A673 (cell line): Measurements from ENCODE around the gene NAT8L. TPM values are rescaled to one million over a fixed set of nuclear protein-coding genes. Genes with fewer than 3 reads are reported as not detected.

Source experiments
- BruUV-seq: library from RNA; stranded (reverse); fragments of 400-500 nt; replicated peaks from 2 replicates; lab custom pipeline; 2021; lab: Mats Ljungman, UMichigan
- CTCF ChIA-PET: fragments of 300-600 bp; sonication (Branson Sonifier 250); formaldehyde crosslinking; loops from one replicate; lab custom pipeline; 2022; ENCODE audit warnings: antibody characterized with exemption; lab: Charles Lee
- POLR2A ChIA-PET: fragments of 300-600 bp; sonication (Branson Sonifier 250); formaldehyde crosslinking; loops from one replicate; lab custom pipeline; 2022; ENCODE audit warnings: antibody characterized with exemption; ENCODE audit not compliant: low non-redundant PET; lab: Charles Lee
- DNase-seq: peaks from one replicate; pipeline ENCODE4 v3.0.0-alpha.2; 2015; ENCODE audit warnings: low spot score
- H3K27ac ChIP-seq: fragments of 200-600 bp; sonication (generic); 2 replicates; pipeline ENCODE4 v1.5.1; 2016; ENCODE audit warnings: mixed run types, low read depth, mild to moderate bottlenecking, mixed read lengths, antibody characterized with exemption, low read length; ENCODE audit not compliant: poor library complexity, severe bottlenecking
- H3K27me3 ChIP-seq: fragments of 200-600 bp; sonication (generic); replicated peaks from 2 replicates; pipeline ENCODE4 v1.6.1; 2017; ENCODE audit warnings: mixed run types, low read depth, mild to moderate bottlenecking, mixed read lengths, antibody characterized with exemption, low read length; ENCODE audit not compliant: insufficient read depth, poor library complexity
- H3K36me3 ChIP-seq: fragments of 200-600 bp; sonication (generic); 2 replicates; pipeline ENCODE4 v1.6.1; 2016; ENCODE audit warnings: mixed run types, mild to moderate bottlenecking, mixed read lengths, antibody characterized with exemption, low read length; ENCODE audit not compliant: insufficient read depth, poor library complexity, severe bottlenecking
- H3K4me1 ChIP-seq: fragments of 200-600 bp; sonication (generic); 2 replicates; pipeline ENCODE4 v1.6.1; 2017; ENCODE audit warnings: mixed run types, mild to moderate bottlenecking, mixed read lengths, antibody characterized with exemption, low read length; ENCODE audit not compliant: insufficient read depth, poor library complexity, severe bottlenecking
- H3K4me3 ChIP-seq: fragments of 200-600 bp; sonication (generic); 2 replicates; pipeline ENCODE4 v1.5.1; 2016; ENCODE audit warnings: low read depth, mixed run types, mild to moderate bottlenecking, mixed read lengths, low read length; ENCODE audit not compliant: poor library complexity, severe bottlenecking
- H3K9me3 ChIP-seq: fragments of 200-600 bp; sonication (generic); 2 replicates; pipeline ENCODE4 v1.6.1; 2016; ENCODE audit warnings: mixed run types, low read depth, mild to moderate bottlenecking, mixed read lengths, antibody characterized with exemption, low read length; ENCODE audit not compliant: poor library complexity, severe bottlenecking
- EZH2 ChIP-seq: fragments of 200-600 bp; sonication (generic); IDR thresholded peaks from 2 replicates; pipeline ENCODE4 v1.6.1; 2017; ENCODE audit warnings: borderline replicate concordance, low read depth, mild to moderate bottlenecking, mixed read lengths, antibody characterized with exemption, low read length; ENCODE audit not compliant: poor library complexity, severe bottlenecking
- intact Hi-C: fragments of 100-400 bp; cut with micrococcal nuclease; formaldehyde crosslinking; loops from one replicate; pipeline ENCODE4 v1.10.0; 2022; ENCODE audit not compliant: unreplicated experiment
- total RNA-seq: library from RNA; stranded (reverse); gene quantifications from 2 replicates; pipeline ENCODE4 v1.2.3, GENCODE V29; 2021
- TF ChIP-seq, protein P1 (sequence below): fragments of 300-800, 200-600 bp; sonication (generic); conservative IDR thresholded peaks from 2 replicates; pipeline ENCODE4 v1.5.1; 2017; ENCODE audit warnings: low read depth, mild to moderate bottlenecking, antibody characterized with exemption, low read length, moderate library complexity, mixed read lengths

NAT8L gene
- total RNA-seq, 1 experiment from 2014 or later, result 2.5 TPM

DNA sequence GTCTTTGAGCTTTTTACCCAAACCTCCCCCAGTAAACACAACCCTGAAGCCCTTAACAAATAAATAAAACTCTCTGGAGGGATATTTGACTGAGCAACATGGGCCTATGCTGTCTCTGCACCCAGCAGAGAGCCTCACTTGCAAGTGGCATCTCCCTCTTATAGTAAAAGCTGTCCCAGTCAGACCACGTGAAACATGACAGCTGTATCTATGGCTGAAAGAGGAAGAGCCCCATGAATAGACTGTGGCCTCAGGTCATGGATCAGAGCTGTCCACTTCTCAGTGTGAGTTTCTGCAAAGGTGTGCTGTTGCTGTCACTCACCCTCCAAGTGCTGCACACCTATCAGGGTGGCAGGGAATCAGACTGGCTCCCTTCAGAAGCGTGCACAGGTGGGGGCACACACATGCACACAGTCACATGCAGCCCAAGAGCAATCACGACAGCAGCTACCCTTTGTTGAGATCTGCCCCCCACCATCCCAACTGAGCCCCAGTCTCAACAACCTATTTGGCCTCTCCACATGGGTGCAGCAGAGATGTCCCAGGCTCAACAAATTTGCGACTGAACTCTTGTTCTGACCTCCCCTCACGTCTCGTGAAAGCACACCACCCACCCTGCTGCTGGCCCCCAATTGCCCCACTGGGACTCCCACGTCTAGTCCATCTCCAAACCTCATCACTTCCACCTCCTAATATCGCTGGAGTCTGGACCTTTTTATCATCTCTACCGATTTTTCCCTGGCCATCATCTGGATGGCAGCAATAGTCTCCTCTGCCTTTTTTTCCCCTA is 45.6 kb downstream of the NAT8L start:
- no peak overlapping the region for H3K27ac ChIP-seq
- TF ChIP-seq EZH2, result no peak
- TF ChIP-seq, protein P1, sequence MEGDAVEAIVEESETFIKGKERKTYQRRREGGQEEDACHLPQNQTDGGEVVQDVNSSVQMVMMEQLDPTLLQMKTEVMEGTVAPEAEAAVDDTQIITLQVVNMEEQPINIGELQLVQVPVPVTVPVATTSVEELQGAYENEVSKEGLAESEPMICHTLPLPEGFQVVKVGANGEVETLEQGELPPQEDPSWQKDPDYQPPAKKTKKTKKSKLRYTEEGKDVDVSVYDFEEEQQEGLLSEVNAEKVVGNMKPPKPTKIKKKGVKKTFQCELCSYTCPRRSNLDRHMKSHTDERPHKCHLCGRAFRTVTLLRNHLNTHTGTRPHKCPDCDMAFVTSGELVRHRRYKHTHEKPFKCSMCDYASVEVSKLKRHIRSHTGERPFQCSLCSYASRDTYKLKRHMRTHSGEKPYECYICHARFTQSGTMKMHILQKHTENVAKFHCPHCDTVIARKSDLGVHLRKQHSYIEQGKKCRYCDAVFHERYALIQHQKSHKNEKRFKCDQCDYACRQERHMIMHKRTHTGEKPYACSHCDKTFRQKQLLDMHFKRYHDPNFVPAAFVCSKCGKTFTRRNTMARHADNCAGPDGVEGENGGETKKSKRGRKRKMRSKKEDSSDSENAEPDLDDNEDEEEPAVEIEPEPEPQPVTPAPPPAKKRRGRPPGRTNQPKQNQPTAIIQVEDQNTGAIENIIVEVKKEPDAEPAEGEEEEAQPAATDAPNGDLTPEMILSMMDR, result no peak
- intact Hi-C loops, result no loop called here
- ChIA-PET POLR2A (no interaction called here), CTCF (no interaction called here)
- no peak overlapping the region for H3K4me3 ChIP-seq
- H3K36me3 ChIP-seq, result no peaks in the 10 kb centered on the region
- H3K27me3 ChIP-seq, result peaks cover 15% of the 10 kb centered on the region
- peaks cover 14% of the 10 kb centered on the region for H3K9me3 ChIP-seq
- no TSS peak for BruUV-seq
- no peak for DNase-seq
- no peaks in the 10 kb centered on the region for H3K4me1 ChIP-seq

DNA sequence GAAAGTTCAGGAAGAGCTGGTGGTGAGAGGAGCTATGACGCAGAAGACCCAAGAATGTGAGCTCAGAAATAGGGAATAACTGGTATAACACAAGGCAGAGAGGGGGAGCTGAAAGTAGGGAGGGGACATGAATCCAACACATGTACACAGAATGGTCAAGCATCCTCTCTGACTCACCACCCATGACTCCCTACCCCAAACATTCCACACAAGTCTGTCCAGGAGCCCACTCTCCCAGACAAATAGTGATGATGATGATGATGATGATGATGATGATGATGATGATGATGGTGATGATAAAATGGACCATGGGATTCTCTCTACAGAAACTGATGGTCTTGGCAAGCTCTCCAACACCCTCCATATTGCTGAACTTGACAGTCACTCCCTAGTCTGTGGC is 46.4 kb downstream of the NAT8L start:
- TF ChIP-seq, protein P1, result no peak
- no peak for TF ChIP-seq EZH2
- DNase-seq, result no peak
- Histone ChIP-seq H3K4me1 (no peaks in the 10 kb centered on the region), H3K36me3 (no peaks in the 10 kb centered on the region), H3K4me3 (no peak overlapping the region), H3K27ac (no peak overlapping the region), H3K9me3 (peaks cover 14% of the 10 kb centered on the region), H3K27me3 (peaks cover 16% of the 10 kb centered on the region)
- no TSS peak for BruUV-seq
- intact Hi-C loops, result no loop called here
- POLR2A ChIA-PET, result no interaction called here
- CTCF ChIA-PET, result no interaction called here

DNA sequence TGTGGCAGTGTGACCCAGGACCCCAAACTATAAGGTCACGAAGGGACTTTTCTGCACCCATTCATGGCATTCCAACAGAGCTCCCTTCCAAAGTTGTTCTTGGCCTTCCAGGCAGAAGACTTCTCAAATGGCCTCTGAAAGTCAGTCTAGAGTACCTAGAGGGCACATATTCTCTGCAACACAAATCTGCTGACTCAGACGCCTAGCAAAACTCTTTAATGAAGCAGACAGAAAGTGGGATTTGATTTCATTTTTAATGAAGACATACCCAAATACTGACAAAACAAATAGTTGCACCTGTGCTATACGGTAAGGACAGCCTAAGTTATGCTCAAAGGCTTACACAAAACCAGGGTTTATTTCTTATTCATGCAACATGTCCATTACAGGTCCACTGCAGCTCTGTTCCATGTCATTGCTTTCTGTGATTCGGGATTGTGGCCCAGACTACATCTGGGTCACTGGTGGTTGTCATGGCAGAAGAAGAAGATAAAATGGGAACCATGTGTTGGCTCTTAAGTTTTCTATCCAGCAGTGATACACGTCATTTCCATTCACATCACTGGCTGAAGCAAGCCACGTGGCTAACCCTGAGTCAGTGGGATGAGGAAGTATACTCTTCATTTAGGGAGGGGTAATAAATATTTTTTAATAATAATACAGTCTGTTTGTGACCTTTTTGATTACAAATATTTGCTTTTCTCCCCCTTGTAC is 57.7 kb downstream of the NAT8L start:
- Histone ChIP-seq H3K36me3 (no peaks in the 10 kb centered on the region), H3K27me3 (no peaks in the 10 kb centered on the region), H3K4me1 (no peaks in the 10 kb centered on the region), H3K9me3 (no peaks in the 10 kb centered on the region), H3K4me3 (no peak overlapping the region), H3K27ac (no peak overlapping the region)
- POLR2A ChIA-PET, result no interaction called here
- intact Hi-C loops, result no loop called here
- no TSS peak for BruUV-seq
- CTCF ChIA-PET, result no interaction called here
- no peak for DNase-seq
- TF ChIP-seq EZH2, result no peak
- TF ChIP-seq, protein P1, result no peak

Other genes starting within 250 kb of the NAT8L start
- gene LETM1, start 203.2 kb upstream of the NAT8L start, total RNA-seq, result 102 TPM in 2 replicates
- gene NSD2, start 187.9 kb upstream of the NAT8L start, total RNA-seq, result 227 and 231 TPM in 2 replicates
- 58.3 and 59.3 TPM in 2 replicates for gene NELFA, start 50.4 kb upstream of the NAT8L start, total RNA-seq
- 25.6 and 27.7 TPM in 2 replicates for gene HAUS3, start 182.8 kb downstream of the NAT8L start, total RNA-seq
- gene POLN, start 182.8 kb downstream of the NAT8L start, total RNA-seq, result 2.5 and 4.0 TPM in 2 replicates
- gene MXD4, start 202.8 kb downstream of the NAT8L start, total RNA-seq, result 9.1 and 12.7 TPM in 2 replicates